H1 (cell line): Measurements from ENCODE around the gene SPATA33. TPM values are rescaled to one million over a fixed set of nuclear protein-coding genes. Genes with fewer than 3 reads are reported as not detected.

ENCODE experiments used
- CTCF ChIA-PET: fragments of 300-600 bp; sonication (Branson Sonifier 250); formaldehyde crosslinking; loops from one replicate; lab custom pipeline; 2021; ENCODE audit not compliant: partially characterized antibody; lab: Charles Lee
- POLR2A ChIA-PET: fragments of 300-600 bp; sonication (Branson Sonifier 250); formaldehyde crosslinking; loops from one replicate; lab custom pipeline; 2021; ENCODE audit warnings: inconsistent platforms; ENCODE audit not compliant: partially characterized antibody; lab: Charles Lee
- DNase-seq, 2 experiments: peaks; one replicate each; pipeline versions ENCODE4 v3.0.0 to v3.0.0-alpha.2; 2010 to 2022; ENCODE audit warnings: low spot score in 2 of 2, low read depth in 1 of 2, mixed read lengths in 1 of 2
- FAIRE-seq: peaks from 2 replicates; lab custom pipeline; 2011; peaks lifted over from hg19 to GRCh38; lab: Jason Lieb, UNC
- H2AFZ ChIP-seq: 2 replicates; pipeline ENCODE4 v1.8.1; 2012; ENCODE audit warnings: low read length, inconsistent platforms
- H2AK5ac ChIP-seq: 2 replicates; pipeline ENCODE4 v1.6.1; 2013; ENCODE audit warnings: low read depth, low read length
- H2BK120ac ChIP-seq: replicated peaks from 2 replicates; pipeline ENCODE3; 2013; ENCODE audit warnings: low read depth, low read length, inconsistent platforms
- H2BK12ac ChIP-seq: 2 replicates; pipeline ENCODE4 v1.6.1; 2013; ENCODE audit warnings: low read depth, low read length
- H2BK15ac ChIP-seq: 2 replicates; pipeline ENCODE4 v1.6.1; 2013; ENCODE audit warnings: low read length
- H2BK20ac ChIP-seq: 2 replicates; pipeline ENCODE4 v1.6.1; 2013; ENCODE audit warnings: low read length
- H2BK5ac ChIP-seq: 2 replicates; pipeline ENCODE4 v1.6.1; 2013; ENCODE audit warnings: low read depth, low read length
- H3K14ac ChIP-seq: 2 replicates; pipeline ENCODE4 v1.6.1; 2013; ENCODE audit warnings: inconsistent platforms; ENCODE audit not compliant: insufficient read length
- H3K18ac ChIP-seq: 2 replicates; pipeline ENCODE4 v1.6.1; 2013; ENCODE audit warnings: low read length; ENCODE audit errors: extremely low read depth
- H3K23ac ChIP-seq: 2 replicates; pipeline ENCODE4 v1.6.1; 2013; ENCODE audit warnings: inconsistent platforms; ENCODE audit not compliant: insufficient read length
- H3K23me2 ChIP-seq: 2 replicates; pipeline ENCODE4 v1.6.1; 2013; ENCODE audit warnings: low read depth, low read length
- H3K27ac ChIP-seq: 2 replicates; pipeline ENCODE4 v1.6.1; 2011; ENCODE audit warnings: low read depth, low read length, inconsistent platforms
- H3K27me3 ChIP-seq, 4 experiments: replicated peaks in 1 of 4; 1 replicate in 1 of 4; 2 replicates in 3 of 4; pipeline versions ENCODE4 v1.6.1 to v1.8.1; 2011 to 2013; ENCODE audit warnings: low read length in 3 of 4, mild to moderate bottlenecking in 3 of 4, inconsistent platforms in 2 of 4, mixed read lengths in 2 of 4, moderate library complexity in 1 of 4; ENCODE audit not compliant: control insufficient read depth in 3 of 4, insufficient read depth in 3 of 4; ENCODE audit errors: extremely low read depth in 1 of 4
- H3K36me3 ChIP-seq, 4 experiments: 2 replicates each; pipeline versions ENCODE4 v1.6.1 to v1.8.1; 2011 to 2013; ENCODE audit warnings: mild to moderate bottlenecking in 4 of 4, low read length in 3 of 4, moderate library complexity in 2 of 4, control low read depth in 1 of 4, inconsistent platforms in 1 of 4; ENCODE audit not compliant: insufficient read depth in 4 of 4, control insufficient read depth in 2 of 4
- H3K4ac ChIP-seq: replicated peaks from 2 replicates; pipeline ENCODE3; 2013; ENCODE audit warnings: low read length, low read depth, mixed read lengths, inconsistent platforms; ENCODE audit not compliant: insufficient read length
- H3K4me1 ChIP-seq, 4 experiments: replicated peaks in 1 of 4; 1 replicate in 1 of 4; 2 replicates in 3 of 4; pipeline versions ENCODE4 v1.6.1 to v1.8.1; 2011 to 2013; ENCODE audit warnings: low read length in 3 of 4, inconsistent platforms in 2 of 4, mixed read lengths in 1 of 4; ENCODE audit not compliant: insufficient read depth in 4 of 4, control insufficient read depth in 3 of 4
- H3K4me2 ChIP-seq, 2 experiments: 2 replicates each; pipeline versions ENCODE4 v1.6.1 to v1.8.1; 2011 to 2013; ENCODE audit warnings: low read depth in 2 of 2, low read length in 2 of 2, control low read depth in 1 of 2, inconsistent platforms in 1 of 2, mild to moderate bottlenecking in 1 of 2; ENCODE audit not compliant: insufficient read depth in 1 of 2
- H3K4me3 ChIP-seq, 4 experiments: fragments of 200-600, 300-600 bp in 1 of 4; sonication (generic), shearing (Covaris generic), sonication (Bioruptor Twin) in 1 of 4; 2 replicates each; pipeline versions ENCODE4 v1.5.1 to v1.8.1; 2011 to 2016; ENCODE audit warnings: low read length in 4 of 4, low read depth in 3 of 4, control low read depth in 2 of 4, inconsistent platforms in 2 of 4, mild to moderate bottlenecking in 2 of 4, mixed read lengths in 1 of 4, moderate library complexity in 1 of 4; ENCODE audit not compliant: insufficient read depth in 2 of 4; ENCODE audit errors: extremely low read depth in 1 of 4
- H3K56ac ChIP-seq: replicated peaks from 2 replicates; pipeline ENCODE3; 2013; ENCODE audit warnings: low read depth, mild to moderate bottlenecking, mixed read lengths, low read length, inconsistent platforms; ENCODE audit not compliant: insufficient read length
- H3K79me1 ChIP-seq: 2 replicates; pipeline ENCODE4 v1.6.1; 2013; ENCODE audit warnings: low read depth, low read length, control low read depth
- H3K79me2 ChIP-seq, 2 experiments: 2 replicates each; pipeline versions ENCODE4 v1.6.1 to v1.8.1; 2012 to 2013; ENCODE audit warnings: low read length in 2 of 2, mild to moderate bottlenecking in 2 of 2, inconsistent platforms in 1 of 2; ENCODE audit not compliant: insufficient read depth in 2 of 2, control insufficient read depth in 1 of 2
- H3K9ac ChIP-seq, 4 experiments: replicated peaks in 1 of 4; 1 replicate in 1 of 4; 2 replicates in 3 of 4; pipeline versions ENCODE4 v1.6.1 to v1.8.1; 2011 to 2013; ENCODE audit warnings: low read depth in 3 of 4, low read length in 3 of 4, control low read depth in 2 of 4, mild to moderate bottlenecking in 2 of 4, moderate library complexity in 2 of 4, inconsistent platforms in 1 of 4; ENCODE audit errors: extremely low read depth in 1 of 4
- H3K9me3 ChIP-seq, 2 experiments: 2 replicates each; pipeline versions ENCODE4 v1.6.1 to v1.8.1; 2012 to 2013; ENCODE audit warnings: mild to moderate bottlenecking in 2 of 2, moderate library complexity in 2 of 2, control low read depth in 1 of 2, inconsistent platforms in 1 of 2, low read depth in 1 of 2, low read length in 1 of 2, mixed read lengths in 1 of 2; ENCODE audit not compliant: insufficient read depth in 2 of 2
- H4K20me1 ChIP-seq, 2 experiments: replicated peaks in 1 of 2; 2 replicates each; pipeline versions ENCODE3 to v1.8.1; 2011 to 2013; ENCODE audit warnings: inconsistent platforms in 2 of 2, low read length in 2 of 2, mild to moderate bottlenecking in 1 of 2; ENCODE audit not compliant: insufficient read depth in 2 of 2, control insufficient read depth in 1 of 2
- H4K5ac ChIP-seq: 2 replicates; pipeline ENCODE4 v1.6.1; 2013; ENCODE audit warnings: low read length, low read depth, mixed read lengths, inconsistent platforms; ENCODE audit not compliant: insufficient read length
- H4K8ac ChIP-seq: 2 replicates; pipeline ENCODE4 v1.8.0; 2013; ENCODE audit warnings: mild to moderate bottlenecking, moderate library complexity, low read length, inconsistent platforms; ENCODE audit not compliant: insufficient read depth; ENCODE audit errors: extremely low read depth
- H4K91ac ChIP-seq: replicated peaks from 2 replicates; pipeline ENCODE3; 2013; ENCODE audit warnings: low read length, mixed read lengths, inconsistent platforms; ENCODE audit not compliant: insufficient read length
- WGBS, 2 experiments: shearing (Covaris generic) in 1 of 2; methylation state at CpG; one replicate each; pipeline versions ENCODE4 v1.1.6 to v1.1.7; 2013 to 2015; ENCODE audit warnings: low lambda C conversion rate in 2 of 2, mixed read lengths in 2 of 2, inconsistent platforms in 1 of 2, low coverage in 1 of 2, missing lambda C conversion rate in 1 of 2; ENCODE audit not compliant: insufficient replicate concordance in 2 of 2, insufficient coverage in 1 of 2, insufficient read length in 1 of 2; ENCODE audit errors: extremely low coverage in 1 of 2, missing lambda C conversion rate in 1 of 2; 5-methylcytosine and 5-hydroxymethylcytosine counted together
- polyA plus RNA-seq, 7 experiments: library from polyadenylated mRNA; depleted of rRNA in 3 of 7; stranded (reverse) in 5 of 7; unstranded in 2 of 7; fragments of >200 nt in 5 of 7; fragments of 200-250 nt in 2 of 7; gene quantifications; 1 replicate in 5 of 7; 2 replicates in 1 of 7; 4 replicates in 1 of 7; pipeline versions ENCODE4 v1.2.1 to v1.2.3, GENCODE V29; 2011 to 2013; ENCODE audit warnings: missing spikeins in 2 of 7, mixed read lengths in 2 of 7
- total RNA-seq: library from RNA; stranded (reverse); fragmentation: NEBNext Ultra II Directional; extraction: Animal tissue kit (Norgen Biotek cat#: 25700); gene quantifications from 2 replicates; pipeline ENCODE4 v1.2.1, GENCODE V29; 2021

Gene SPATA33
- total and polyA plus RNA-seq, 2 of the 8 experiments (the other 6 are each of a cell fraction or from before 2014, with no cell fraction given), result 5.4 to 16.9 TPM

DNA sequence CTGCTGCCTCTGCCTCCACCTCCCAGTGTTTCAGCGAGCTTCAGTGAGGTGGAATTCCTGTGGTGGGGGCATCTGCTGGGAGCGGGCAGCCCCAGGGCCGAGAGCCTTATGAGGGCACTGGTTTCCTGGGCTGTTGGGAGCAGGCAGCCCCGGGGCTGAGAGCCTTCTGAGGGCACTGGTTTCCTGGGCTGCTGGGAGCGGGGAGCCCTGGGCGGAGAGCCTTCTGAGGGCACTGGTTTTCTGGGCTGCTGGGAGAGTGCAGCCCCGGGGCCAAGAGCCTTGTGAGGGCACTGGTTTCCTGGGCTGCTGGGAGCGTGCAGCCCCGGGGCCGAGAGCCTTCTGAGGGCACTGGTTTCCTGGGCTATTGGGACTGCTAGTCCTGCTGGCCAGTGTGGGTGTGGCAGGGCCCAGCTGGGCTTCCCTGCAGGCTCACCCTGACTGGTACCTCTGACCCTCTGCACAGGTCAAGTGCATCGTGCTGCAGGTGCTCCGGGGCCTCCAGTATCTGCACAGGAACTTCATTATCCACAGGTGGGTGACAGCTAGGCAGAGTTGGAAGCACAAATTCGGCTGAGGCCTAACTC is 34.4 kb downstream of the SPATA33 start:
- no peak for DNase-seq
- peaks cover 3 to 33% (median 18%) of the 10 kb centered on the region in 4 experiments; a peak in 7 of 8 replicates for H3K36me3 ChIP-seq
- H3K23me2 ChIP-seq, result peaks cover 4% of the 10 kb centered on the region; the same call in 1 of the 2 replicates
- peaks cover 0 to 11% of the 10 kb centered on the region in 2 experiments; a peak in 1 of 4 replicates for H3K79me2 ChIP-seq
- peaks cover 0 to 7% (median 2%) of the 10 kb centered on the region in 4 experiments; a peak in 4 of 7 replicates for H3K4me1 ChIP-seq
- 91% methylated on average over 13 of the region's 13 CpGs; no CpG with 5 or more reads in 1 of the 2 experiments for WGBS, 2 experiments
- H2AK5ac ChIP-seq, result no peak overlapping the region
- ChIA-PET POLR2A (interaction anchor here (0.6 to 1.4 kb wide), 3 partner anchors 11 to 29 kb away, joined by 3 read pairs; partner anchors contain the start of gene VPS9D1), CTCF (interaction anchor here (1.2 to 1.4 kb wide), 2 partner anchors 24 to 92 kb away, joined by 3 to 4 read pairs; no protein-coding TSS in a partner anchor)
- H3K4me3 ChIP-seq, result no peak overlapping the region
- peaks cover 0 to 24% of the 10 kb centered on the region in 2 experiments for H4K20me1 ChIP-seq
- H2AFZ ChIP-seq, result no peak overlapping the region
- no peak overlapping the region for H3K4me2 ChIP-seq
- H2BK15ac ChIP-seq, result no peak overlapping the region
- H3K79me1 ChIP-seq, result peaks cover 11% of the 10 kb centered on the region
- no peak overlapping the region for H2BK20ac ChIP-seq
- FAIRE-seq, result no peak
- no peak overlapping the region for H2BK5ac ChIP-seq
- no peak overlapping the region for H4K91ac ChIP-seq
- no peak overlapping the region for H3K27ac ChIP-seq
- no peak overlapping the region for H4K8ac ChIP-seq
- no peak overlapping the region for H2BK12ac ChIP-seq
- no peak overlapping the region for H3K56ac ChIP-seq
- H2BK120ac ChIP-seq, result no peak overlapping the region
- H3K27me3 ChIP-seq, result no peaks in the 10 kb centered on the region
- no peak overlapping the region for H3K9ac ChIP-seq
- no peak overlapping the region for H3K23ac ChIP-seq
- H3K9me3 ChIP-seq, result no peaks in the 10 kb centered on the region
- no peak overlapping the region for H3K18ac ChIP-seq
- H3K4ac ChIP-seq, result no peak overlapping the region
- H4K5ac ChIP-seq, result no peak overlapping the region
- no peak overlapping the region for H3K14ac ChIP-seq
